Activated T-helper 1 cell treated with anti-CD3 and anti-CD28 coated beads, Interleukin-2, amount 50 U/mL, for 16 hours (primary cell): ENCODE measurements around the gene ADISSP.

ENCODE experiments used
- DNase-seq, 2 donors: peaks; one replicate each; pipeline ENCODE4 v3.0.0-alpha.2; 2020; ENCODE audit warnings: low read depth in 1 of 2, low spot score in 1 of 2

ADISSP gene

DNA sequence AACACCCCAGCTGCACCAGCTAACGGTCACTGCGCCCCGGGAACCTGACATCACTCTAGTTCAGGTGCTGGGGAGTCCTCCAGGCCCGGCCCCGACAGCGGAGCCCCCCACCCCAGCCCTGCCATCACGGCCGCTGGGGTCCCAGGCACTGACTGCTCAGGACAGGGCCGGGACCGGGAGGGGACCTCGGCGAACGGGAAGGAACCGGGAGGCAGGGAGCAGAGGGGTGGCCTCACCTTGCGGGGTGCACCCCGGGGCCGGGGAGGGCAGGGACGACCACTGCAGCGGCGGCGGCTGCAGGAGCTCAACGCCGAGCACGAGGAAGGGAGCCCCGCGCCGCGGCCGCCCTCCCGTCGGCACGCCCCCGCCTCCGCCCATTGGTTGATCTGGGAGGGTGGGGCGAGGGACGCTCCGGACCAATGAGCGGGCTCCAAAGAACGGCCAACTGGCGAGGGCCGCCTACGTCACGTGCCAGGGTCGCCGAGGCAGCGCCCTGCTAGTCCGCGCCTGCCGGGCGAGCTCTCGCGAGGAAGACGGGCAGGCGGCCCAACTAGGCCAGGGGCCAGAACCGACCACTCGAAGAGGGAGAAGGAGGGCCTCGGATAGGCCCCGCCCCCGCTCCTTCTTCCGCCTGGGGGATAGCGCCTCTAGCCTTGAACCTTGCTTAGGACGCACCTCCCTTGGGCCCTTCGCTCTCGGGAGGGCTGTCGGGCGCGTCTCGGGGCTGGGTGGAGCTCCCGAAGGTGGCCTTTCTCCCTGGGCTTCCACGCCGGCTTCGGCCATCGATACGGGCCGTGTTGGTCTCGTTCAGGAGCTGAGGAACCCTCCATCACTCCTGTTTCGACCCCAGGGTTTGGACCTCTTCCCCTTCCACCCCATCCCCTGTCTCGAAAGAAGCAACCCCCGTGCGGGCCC lies at the start of gene ADISSP:
TSS of gene ADISSP (minus strand) at position 327 of the 915 bp plus-strand sequence. CDS start 7,653 bp downstream, outside the sequence.
- DNase-seq: peak; percentile 91 to 93

DNA sequence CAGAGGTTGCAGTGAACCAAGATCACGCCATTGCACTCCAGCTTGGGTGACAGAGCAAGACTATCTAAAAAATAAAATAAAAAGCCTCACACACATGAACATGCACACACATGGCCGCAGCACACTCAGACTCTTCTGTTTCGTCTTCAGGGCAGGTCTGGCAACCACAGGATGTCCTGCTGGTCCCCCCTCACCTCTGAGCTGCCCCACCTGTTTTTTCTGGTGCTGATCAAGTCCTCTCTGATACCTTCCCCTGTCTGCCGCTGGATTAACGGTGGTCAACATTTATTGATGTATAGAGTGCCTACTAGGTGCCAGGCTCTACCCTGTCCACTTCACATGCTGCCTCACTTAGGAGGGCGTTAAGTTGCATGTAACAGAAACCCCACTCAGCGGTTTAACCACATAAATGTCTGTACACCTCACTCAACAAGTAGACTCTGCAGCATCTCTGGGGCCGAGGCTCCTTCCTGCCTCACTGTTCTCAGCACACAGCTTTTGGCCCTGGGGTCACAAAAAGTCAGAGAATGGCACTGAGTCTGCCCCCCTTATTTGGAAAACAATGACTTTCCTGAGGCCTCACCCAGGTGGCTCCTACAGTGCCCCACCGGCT lies 48.3 kb upstream of the ADISSP start:
- no peak for DNase-seq

DNA sequence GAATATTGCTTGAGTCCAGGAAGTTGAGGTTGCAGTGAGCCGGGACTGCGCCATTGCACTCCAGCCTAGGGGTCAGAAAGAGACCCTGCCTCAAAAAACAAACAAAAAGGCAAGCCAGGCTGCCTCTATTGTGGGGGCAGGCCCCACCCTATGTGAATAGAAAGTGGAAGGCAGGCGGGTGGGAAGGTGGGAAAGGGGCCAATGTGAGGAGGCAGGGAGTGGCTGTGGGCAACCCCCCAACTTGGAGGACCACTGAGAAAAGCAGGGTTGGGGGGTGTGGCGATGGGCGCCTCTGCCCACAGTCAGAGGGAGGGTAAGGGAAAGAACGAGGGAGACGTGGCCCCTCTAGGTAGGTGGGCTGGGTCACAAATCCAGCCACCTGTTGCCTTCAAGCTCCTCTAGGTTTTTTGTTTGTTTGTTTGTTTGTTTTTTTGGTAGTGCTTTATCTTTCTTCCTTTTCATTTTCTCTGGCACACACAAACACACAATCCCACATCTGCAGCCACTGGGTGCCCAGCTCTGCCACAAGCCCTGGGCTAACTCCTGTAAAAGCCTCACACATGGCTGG lies 47.5 kb upstream of the ADISSP start:
- DNase-seq: no peak

DNA sequence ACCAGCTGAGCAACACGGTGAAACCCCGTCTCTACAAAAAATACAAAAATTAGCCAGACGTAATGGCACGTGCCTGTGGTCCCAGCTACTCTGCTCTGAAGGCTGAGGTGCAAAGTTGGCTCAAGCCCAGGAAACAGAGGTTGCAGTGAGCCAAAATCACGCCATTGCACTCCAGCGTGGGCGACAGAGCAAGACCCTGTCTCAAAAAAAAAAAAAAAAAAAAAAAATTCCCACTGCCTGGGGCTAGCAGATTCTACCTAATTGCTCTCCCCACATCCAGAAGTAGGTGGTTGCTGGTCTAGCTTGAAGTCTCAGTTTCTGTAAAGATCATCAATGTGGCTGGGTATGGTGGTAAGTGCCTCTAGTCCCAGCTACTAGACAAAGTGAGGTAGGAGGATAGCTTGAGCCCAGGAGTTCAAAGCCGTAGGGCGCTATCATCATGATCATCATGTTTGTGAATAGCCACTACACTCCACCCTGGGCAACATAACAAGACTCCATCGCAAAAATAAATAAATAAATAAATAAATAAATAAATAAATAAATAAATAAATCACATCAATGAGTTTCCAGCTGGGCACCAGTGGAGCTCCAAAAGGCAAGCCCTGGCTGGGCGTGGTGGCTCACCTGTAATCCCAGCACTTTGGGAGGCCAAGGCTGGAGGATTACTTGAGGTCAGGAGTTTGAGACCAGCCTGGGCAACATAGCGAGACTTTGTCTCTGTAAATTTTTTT lies 46.5 kb upstream of the ADISSP start:
- no peak for DNase-seq

DNA sequence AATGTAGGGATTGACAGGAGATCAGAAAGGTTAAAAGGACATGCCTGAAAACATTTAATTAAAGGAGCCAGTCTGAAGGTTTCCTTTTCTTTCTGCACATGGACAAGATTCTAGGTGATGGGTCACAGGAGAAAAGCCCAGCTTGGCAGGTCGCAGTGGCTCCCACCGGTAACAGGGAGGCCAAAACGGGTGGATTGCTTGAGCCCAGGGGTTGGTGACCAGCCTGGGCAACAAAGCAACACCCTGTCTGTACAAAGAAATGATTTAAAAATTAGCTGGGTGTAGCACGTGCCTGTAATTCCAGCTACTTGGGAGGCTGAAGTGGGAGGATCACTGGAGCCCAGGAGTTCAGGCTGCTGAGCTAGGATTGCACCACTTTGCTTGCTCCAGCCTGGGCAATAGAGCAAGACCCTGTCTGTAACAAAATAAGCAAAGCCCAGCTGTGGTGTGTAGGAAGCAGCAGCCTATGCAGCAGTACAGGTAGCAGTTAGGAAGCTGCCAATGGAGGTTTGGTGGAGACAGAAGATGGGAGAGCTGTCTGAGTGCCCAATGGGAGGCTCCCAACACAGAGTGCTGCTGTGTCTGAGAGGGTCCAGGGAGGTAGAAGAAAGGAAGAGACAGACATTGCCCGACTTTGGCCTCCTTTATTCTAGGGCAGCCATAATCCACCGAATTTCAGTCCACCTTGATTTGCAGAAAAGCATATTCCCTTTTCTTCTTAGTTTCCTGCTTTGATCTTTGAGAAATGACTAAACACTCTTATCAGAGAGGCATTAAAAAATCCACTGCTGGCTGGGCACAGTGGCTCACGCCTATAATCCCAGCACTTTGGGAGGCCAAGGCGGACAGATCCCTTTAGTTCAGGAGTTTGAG lies 45.7 kb upstream of the ADISSP start:
- no peak for DNase-seq

DNA sequence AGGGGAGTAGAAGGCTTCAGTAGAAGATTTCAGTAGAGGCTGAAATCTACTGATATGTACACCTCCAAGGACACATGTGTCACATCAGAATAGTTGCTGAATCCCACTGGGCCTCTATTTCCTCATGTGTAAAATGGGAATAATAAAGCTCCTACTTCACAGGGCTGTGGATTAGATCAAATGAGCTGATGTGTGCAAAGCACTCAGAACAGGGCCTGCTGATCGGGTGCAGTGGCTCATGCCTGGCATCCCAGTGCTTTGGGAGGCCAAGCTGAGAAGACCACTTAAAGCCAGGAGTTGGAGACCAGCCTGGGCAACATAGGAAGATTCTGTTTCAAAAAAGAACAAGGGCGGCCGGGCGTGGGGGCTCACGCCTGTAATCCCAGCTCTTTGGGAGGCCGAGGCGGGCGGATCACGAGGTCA lies 44.7 kb upstream of the ADISSP start:
- no peak for DNase-seq

DNA sequence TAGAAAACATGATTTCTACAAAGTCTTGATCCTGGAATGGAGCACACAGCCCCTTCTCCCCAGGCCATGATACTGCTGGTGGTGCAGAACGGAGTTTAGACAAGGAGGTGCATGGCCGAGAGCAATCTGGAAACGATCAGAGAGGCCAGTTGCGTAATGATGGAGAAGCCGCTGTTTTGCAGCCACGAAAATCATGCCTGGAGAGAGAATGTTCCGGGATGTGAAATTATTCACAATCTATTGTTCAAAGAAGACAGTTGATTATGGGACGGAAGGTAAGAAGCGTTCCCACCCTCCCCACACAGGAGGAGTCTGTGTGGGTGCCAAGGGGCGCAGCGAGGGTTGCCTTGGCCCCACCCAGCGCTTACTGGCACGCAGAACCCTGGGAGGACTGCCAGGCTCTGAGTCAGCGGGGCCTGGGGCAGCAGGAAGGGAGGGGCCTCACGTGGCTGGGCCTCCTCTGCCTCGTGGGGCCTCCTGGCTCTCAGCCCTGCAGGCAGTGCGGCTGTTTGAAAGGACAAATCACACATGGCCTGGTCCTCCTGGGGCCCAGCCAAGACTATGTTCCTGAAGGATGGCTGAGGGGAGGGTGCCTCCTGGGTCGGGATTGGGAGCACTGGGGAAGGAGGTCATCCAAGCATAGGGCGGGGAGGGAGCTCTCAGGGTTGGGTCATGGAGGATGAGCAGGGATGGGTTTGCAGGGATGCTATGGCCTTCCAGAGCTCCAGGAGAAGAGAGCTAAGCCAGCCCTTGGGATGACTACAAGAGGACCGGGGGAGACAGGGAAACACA lies 44.1 kb upstream of the ADISSP start:
- peak; percentile 86 to 90 for DNase-seq

DNA sequence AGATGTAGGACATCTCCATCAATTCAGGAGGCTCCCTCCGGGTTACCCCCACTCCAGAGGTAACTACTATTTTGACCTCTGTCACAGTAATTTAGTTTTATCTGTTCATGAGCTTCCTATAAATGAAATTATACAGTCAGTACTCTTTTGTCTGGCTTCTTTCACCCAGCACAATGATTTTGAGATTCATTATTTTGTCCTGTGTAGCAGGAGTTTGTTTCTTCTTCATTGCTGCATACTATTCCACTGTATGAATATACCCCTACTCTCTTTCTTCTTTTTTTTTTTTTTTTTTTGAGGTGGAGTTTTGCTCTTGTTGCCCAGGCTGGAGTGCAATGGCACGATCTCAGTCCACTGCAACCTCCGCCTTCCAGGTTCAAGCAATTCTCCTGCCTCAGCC lies 41.0 kb upstream of the ADISSP start:
- DNase-seq: no peak

DNA sequence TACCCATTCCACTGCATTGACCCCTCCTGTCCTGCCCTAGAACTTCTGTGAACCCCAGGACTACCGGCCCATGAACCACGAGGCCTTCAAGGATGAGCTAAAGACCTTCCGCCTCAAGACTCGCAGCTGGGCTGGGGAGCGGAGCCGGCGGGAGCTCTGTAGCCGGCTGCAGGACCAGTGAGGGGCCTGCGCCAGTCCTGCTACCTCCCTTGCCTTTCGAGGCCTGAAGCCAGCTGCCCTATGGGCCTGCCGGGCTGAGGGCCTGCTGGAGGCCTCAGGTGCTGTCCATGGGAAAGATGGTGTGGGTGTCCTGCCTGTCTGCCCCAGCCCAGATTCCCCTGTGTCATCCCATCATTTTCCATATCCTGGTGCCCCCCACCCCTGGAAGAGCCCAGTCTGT lies 37.2 kb upstream of the ADISSP start:
- DNase-seq: no peak

DNA sequence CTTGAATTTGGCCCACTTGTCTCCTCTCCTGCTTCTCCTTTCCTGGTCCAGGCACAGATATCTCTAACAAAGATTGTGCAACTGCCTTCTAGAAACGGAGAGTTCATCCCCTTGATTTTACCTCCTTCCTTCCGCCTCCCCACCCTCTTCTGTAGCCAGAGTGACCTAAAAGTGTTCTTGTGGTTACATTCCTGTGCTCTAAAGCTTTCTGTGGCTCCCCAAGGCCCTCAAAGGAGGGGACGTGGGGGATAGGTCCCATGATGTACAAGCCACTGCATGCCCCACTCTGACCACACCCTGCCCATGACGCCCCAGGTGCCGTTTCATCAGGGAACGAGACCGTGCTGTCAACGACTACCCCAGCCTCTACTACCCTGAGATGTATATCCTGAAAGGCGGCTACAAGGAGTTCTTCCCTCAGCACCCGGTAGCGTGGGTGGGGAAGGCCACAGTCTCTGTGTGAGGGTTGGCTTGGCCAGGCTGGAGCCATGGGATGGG lies 36.8 kb upstream of the ADISSP start:
- DNase-seq: no peak

DNA sequence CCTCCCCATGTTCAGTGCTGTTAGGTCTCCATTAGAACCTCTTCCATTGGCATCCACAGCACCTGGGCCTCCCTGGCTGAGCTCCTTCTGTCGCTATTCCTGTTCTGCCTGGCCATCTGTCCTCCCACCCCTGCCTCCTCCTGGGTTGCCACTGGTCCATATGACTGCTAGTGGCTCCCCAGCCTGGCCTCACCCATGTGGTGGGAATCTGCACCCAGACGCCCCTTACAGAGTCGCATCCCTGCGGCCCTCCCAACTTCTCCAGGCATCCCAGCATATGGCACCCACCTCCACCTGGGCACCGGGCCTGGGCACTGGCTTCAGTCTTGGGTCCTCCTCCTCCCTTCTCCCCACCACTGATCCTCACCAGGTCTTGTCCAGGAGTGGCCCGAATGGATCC lies 36.3 kb upstream of the ADISSP start:
- DNase-seq: no peak

DNA sequence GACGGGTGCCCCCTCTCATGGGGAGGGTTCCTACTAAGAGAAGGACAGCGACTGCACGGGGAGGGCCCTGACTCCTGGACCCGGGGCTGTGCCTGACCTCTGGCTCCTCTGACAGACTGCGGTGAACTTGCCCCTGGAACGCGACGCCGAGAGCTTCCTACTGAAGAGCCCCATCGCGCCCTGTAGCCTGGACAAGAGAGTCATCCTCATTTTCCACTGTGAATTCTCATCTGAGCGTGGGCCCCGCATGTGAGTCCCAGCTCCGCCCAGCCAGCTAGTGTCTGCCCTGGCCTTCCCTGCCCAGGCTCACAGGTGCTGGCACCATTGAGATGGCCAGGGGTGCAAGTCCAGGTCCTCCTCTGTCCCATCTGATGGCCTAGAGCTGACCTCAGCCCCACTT lies 35.7 kb upstream of the ADISSP start:
- DNase-seq: no peak

DNA sequence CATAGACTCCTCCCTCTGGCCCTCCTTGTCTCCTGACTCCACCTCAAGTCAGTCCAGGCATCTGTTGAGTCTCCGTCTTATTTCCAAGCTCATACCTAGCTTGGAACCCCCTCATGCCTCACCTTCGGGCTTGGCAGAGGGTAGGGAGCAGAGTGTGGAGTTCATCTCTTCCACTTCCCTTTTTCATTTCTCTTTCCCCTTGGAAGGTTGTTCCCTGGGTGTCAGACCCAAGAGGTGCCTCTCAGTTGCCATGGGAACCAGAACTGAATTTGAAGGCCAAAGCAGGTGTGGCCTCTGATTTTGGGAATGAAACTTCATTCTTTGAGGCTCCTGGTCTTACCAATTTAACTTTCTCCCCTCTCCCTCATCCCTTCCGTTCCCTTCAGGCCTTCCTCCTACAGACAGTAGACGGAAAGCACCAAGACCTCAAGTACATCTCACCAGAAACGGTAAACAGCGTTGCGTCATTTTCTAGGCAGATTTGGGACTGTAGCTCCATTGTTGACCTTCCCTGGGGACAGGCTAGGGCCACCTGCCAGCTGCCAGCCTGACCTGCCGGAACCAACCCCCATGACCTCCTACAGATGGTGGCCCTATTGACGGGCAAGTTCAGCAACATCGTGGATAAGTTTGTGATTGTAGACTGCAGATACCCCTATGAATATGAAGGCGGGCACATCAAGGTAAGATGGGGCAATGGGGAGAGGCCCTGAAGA lies 35.1 kb upstream of the ADISSP start:
- no peak for DNase-seq

DNA sequence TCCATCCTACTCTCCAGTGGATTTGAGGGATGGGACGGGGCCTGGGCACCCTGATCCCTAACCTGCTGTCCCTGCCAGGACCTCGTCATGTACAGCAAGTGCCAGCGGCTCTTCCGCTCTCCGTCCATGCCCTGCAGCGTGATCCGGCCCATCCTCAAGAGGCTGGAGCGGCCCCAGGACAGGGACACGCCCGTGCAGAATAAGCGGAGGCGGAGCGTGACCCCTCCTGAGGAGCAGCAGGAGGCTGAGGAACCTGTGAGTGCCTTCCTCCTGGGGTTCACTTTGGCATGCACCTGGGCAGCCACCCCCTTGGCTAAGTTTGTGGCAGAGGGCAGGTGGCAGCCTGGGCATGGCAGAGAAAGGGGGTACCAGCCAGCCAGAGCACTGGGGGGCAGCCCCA lies 34.3 kb upstream of the ADISSP start:
- no peak for DNase-seq

DNA sequence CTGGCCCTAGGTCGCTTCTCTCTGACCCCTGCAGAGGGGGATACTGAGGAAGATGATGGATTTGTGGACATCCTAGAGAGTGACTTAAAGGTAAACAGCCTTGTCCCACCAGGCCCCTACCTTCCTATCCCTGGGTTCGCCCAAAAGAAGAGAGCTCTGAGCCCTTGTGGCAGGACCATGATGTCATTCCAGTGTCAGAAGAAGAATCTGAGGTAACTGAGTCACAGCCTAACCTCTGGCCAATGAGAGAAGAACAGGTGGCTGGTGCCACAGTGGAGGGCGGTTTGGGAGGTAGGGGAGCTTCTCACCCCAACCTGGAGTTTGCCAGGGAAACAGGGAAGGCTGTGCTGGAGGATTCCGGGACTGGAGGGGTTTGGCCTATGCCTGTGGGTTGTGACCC lies 33.7 kb upstream of the ADISSP start:
- no peak for DNase-seq

DNA sequence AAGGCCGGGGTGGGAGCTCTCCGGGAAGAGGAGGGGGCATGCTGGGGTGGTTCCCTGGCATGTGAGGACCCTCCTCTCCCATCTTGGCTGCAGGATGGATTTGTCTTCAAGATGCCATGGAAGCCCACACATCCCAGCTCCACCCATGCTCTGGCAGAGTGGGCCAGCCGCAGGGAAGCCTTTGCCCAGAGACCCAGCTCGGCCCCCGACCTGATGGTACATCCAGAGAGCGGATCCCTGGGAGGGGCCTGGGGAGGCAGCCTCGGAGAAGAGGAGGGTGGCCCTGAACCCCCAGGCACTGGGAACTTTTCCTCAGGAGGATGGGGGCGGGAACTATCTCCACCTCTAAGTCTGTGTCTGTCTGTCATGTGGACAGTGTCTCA lies 33.3 kb upstream of the ADISSP start:
- DNase-seq: no peak

DNA sequence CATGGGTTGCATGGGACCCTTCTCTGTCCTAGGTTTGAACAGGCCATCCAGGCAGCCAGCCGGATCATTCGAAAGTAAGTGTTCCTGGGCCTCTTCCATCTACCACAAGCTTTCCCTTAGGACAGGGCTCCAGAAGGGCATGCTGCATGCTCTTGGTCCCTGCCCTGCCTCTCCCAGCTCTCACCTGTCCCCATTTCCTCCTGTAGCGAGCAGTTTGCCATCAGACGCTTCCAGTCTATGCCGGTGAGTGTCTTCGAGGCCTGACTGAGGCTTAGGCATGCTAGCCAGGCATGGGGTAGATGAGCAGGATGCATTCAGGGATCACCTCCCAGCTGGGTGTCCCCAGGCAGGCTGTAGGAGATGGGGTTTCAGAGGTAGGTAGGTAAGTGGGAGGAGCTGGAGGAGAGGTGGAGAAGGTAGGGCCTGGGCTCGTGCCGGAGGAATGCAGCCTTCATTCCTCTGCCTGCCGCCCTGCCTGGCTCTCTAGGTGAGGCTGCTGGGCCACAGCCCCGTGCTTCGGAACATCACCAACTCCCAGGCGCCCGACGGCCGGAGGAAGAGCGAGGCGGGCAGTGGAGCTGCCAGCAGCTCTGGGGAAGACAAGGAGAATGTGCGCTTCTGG lies 32.8 kb upstream of the ADISSP start:
- DNase-seq: no peak

DNA sequence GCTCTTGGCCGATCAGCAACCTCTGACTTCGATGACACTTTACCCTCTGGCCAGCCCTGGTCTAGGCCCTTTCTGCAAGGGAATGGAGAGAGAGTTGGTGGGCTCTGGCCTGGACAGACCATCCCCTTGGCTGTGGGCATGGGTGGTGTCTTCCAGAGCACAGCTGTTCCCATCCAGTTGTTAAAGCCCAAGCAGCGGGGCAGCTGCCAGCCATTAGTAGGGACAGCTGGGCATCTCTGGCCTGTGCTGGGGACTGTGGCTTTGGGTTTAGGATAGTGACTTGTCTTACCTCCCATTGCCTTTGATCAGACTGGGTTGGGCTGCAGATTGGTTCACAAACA lies 31.3 kb upstream of the ADISSP start:
- no peak for DNase-seq

DNA sequence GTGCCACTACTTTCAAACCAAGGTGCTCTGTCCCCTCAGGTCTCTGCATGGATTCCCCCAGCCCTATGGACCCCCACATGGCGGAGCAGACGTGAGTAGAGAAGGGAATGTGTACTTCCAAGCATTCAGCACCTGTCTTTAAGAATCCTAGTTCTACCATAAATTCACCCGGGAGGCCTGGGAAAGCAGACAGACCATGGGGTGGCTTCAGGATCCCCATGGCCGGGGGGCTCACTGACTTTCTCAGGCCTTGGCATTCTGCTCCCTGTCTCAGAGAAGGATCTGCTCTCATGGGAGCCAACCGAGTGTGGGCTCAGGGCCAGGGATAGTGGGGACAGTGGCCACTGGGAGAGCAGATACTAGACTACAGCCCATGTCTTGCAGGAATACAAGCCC lies 30.8 kb upstream of the ADISSP start:
- no peak for DNase-seq
